Muscle of leg (tissue), 11 donors: ENCODE results near the gene BOD1L1. TPM values are rescaled to one million over a fixed set of nuclear protein-coding genes. Genes with fewer than 3 reads are reported as not detected.

ENCODE experiments used
- DNase-seq: peaks from one replicate; pipeline ENCODE4 v3.0.0; 2013
- H3K27ac ChIP-seq: one replicate; pipeline ENCODE4 v1.5.1; 2013; ENCODE audit warnings: mild to moderate bottlenecking, low read length, control low read depth
- H3K27me3 ChIP-seq: one replicate; pipeline ENCODE4 v1.6.1; 2013; ENCODE audit warnings: low read length; ENCODE audit not compliant: control insufficient read depth, insufficient read depth
- H3K36me3 ChIP-seq: one replicate; pipeline ENCODE4 v1.6.1; 2013; ENCODE audit warnings: low read length; ENCODE audit not compliant: control insufficient read depth, insufficient read depth
- H3K4me1 ChIP-seq: one replicate; pipeline ENCODE4 v1.6.1; 2013; ENCODE audit warnings: low read length; ENCODE audit not compliant: control insufficient read depth, insufficient read depth
- H3K4me3 ChIP-seq: one replicate; pipeline ENCODE4 v1.5.1; 2013; ENCODE audit warnings: low read length, control low read depth
- H3K9me3 ChIP-seq: replicated peaks from 2 replicates; pipeline ENCODE4 v1.6.1; 2013; ENCODE audit warnings: low read depth, low read length; ENCODE audit not compliant: control insufficient read depth
- WGBS: methylation state at CpG from one replicate; pipeline ENCODE4 v1.1.5; 2013; ENCODE audit warnings: missing lambda C conversion rate; ENCODE audit not compliant: insufficient coverage; 5-methylcytosine and 5-hydroxymethylcytosine counted together
- polyA plus RNA-seq, 8 donors: library from polyadenylated mRNA; unstranded; fragments of 120-200 nt; gene quantifications; one replicate each; pipeline versions ENCODE4 v1.2.1 to v1.2.3, GENCODE V29; 2013; ENCODE audit warnings: inconsistent platforms in 1 of 8, low replicate concordance in 1 of 8; ENCODE audit not compliant: insufficient read length in 8 of 8, insufficient read depth in 1 of 8
- total RNA-seq: library from RNA; stranded (reverse); fragments of 120-200 nt; gene quantifications from one replicate; pipeline ENCODE4 v1.2.4, GENCODE V29; 2013

Gene BOD1L1
- total and polyA plus RNA-seq, 9 donors: 25.5 to 39.8 (median 32.1) TPM

DNA sequence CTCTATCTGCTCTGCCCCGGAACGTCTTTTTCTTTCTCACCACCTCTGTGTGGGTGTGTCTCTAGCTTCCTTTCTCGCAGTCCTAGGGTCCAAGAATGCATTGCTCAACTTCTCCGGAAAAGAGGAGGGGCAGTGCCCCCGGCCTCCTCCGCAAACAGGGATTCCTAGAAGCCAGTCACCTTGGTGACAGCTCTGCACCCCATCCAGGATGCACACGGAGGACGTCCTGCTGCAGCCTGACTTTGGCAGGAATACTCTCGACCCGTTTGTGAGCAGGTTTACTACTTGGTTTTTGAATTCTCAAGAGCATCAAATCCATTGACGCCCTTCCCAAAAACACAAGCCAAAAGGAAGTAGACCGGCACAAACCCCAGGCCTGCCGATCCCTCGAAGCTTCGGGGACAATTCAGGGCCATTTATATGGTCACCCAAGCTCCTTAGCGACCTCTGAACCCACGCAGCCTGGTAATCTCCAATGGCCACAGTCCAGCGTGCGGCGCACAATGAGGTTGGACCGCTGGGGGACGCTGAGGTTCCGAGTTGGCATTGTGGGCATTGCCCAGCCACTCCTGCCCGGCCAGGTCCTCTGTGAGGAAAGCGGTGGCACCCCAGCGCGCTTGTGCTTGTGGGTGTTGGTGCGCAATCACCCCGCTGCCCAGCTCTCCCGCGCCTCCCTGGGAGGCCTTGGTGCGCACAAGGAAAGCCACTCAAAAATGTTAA lies 93.0 kb downstream of the BOD1L1 start:
- Histone ChIP-seq H3K36me3 (no peaks in the 10 kb centered on the region), H3K4me3 (no peak overlapping the region), H3K4me1 (peaks cover 8% of the 10 kb centered on the region), H3K9me3 (peaks cover 2% of the 10 kb centered on the region), H3K27me3 (peaks cover 96% of the 10 kb centered on the region), H3K27ac (no peak overlapping the region)
- WGBS: 2% methylated on average over 29 of the region's 32 CpGs
- no peak for DNase-seq

DNA sequence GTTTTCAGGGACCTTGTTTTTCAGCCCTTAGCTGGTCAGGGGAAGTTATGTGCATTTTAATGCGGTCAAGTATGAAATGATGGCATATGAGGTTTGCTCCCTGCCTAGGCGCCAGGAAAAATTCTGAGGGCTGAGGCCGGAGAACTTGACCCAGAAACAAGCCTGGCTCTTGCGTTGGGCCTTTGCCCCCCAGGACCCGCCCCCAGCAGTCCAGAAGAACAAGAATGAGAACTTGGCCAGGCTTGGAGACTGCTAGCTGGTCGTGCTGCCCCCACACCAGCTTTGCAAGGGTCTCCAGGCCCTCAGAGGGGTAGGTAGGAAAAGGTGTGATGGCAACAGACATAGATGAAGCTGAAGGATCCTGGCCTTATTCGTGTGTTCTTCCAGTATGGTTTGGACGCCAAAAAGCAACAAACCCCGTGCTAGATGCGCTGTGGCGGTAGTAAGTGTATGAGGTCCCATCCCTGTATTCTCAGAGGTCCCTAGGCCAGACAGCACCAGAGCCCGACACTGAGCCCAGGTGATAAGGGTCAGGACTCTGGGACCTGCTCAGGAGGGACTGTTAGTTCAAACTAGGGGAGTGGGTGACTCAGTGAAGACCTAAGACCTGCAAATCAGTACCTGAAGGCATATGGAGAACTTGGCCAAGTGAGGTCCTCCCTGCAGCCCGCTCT lies 93.7 kb downstream of the BOD1L1 start:
- Histone ChIP-seq H3K36me3 (no peaks in the 10 kb centered on the region), H3K9me3 (peaks cover 2% of the 10 kb centered on the region), H3K27ac (no peak overlapping the region), H3K4me3 (no peak overlapping the region), H3K27me3 (peaks cover 96% of the 10 kb centered on the region), H3K4me1 (peaks cover 10% of the 10 kb centered on the region)
- 8% methylated on average over 10 of the region's 13 CpGs for WGBS
- DNase-seq: no peak

DNA sequence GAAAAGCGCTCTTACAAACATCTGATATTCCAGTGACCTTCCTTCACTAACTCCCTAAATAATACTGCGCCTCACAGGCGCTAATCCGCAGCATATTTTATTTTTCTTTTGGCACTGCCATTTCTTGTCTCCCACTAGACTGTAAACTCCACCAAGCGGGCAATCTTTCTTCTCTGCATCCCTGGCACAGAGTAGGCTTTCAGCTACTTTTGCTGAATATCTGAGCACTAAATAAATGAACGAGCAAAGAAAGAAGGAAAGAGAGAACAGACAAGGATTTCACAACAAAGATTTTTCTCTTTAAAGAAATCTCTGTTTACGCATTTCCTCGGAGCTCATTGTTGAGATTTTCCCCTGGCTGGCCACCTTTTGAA lies 95.9 kb downstream of the BOD1L1 start:
- Histone ChIP-seq H3K36me3 (no peaks in the 10 kb centered on the region), H3K9me3 (no peaks in the 10 kb centered on the region), H3K4me1 (peaks cover 14% of the 10 kb centered on the region), H3K4me3 (no peak overlapping the region), H3K27me3 (peaks cover 96% of the 10 kb centered on the region), H3K27ac (no peak overlapping the region)
- no peak for DNase-seq
- 20% methylated on average over 6 of the region's 8 CpGs for WGBS

GRCh38 chr4:13530823-13531624 lies 96.5 kb downstream of the BOD1L1 start:
- Histone ChIP-seq H3K36me3 (no peaks in the 10 kb centered on the region), H3K9me3 (no peaks in the 10 kb centered on the region), H3K4me1 (peaks cover 14% of the 10 kb centered on the region), H3K27ac (no peak overlapping the region), H3K27me3 (peaks cover 96% of the 10 kb centered on the region), H3K4me3 (no peak overlapping the region)
- DNase-seq: no peak
- 5% methylated on average over 34 of the region's 35 CpGs for WGBS

DNA sequence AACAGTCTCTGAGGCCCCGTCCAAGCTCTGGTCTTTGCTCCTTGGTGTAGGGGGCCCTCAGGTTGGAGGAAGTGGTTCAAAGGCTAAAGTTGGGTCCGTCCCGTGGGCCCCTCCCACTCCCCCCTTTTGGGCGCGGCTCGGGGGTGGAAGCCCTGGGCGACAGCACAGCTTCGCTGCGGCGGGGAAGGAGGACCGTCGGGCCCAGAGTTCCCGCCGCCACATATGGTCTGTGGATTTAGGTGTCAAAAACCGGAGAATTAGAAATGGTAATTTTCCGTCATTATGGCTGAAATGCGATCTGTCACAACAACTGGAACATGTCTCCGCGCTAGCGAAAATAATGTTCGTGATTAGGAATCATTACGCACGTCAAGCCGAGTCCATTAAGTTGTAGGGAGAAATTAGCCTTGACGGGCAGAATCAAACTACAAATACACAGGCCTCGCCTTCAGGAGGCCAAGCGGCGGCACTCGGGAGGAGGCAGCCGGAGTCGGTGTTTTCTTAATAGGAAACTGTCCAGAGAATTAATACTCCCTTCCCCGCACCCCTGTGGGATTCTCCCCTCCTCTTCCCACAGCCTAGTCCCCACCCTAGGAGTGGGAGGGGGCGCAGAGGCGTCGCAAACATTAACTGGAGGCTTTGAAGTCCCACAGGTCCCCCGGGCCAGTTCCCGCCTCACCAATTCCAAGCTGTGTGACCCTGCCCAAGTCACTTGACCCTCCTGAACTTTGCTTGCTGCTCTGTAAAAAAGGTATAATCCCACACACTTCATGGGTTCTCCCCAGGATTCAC lies 98.2 kb downstream of the BOD1L1 start:
- Histone ChIP-seq H3K9me3 (peaks cover 5% of the 10 kb centered on the region), H3K4me3 (no peak overlapping the region), H3K4me1 (peaks cover 14% of the 10 kb centered on the region), H3K27me3 (peaks cover 96% of the 10 kb centered on the region), H3K36me3 (no peaks in the 10 kb centered on the region), H3K27ac (no peak overlapping the region)
- WGBS: 7% methylated on average over 14 of the region's 37 CpGs
- DNase-seq: no peak

GRCh38 chr4:13528821-13529127 lies 98.8 kb downstream of the BOD1L1 start:
- H3K9me3 ChIP-seq: peaks cover 11% of the 10 kb centered on the region
- H3K4me3 ChIP-seq: no peak overlapping the region
- H3K27me3 ChIP-seq: peaks cover 96% of the 10 kb centered on the region
- no peak for DNase-seq
- no peak overlapping the region for H3K27ac ChIP-seq
- 0% methylated on average over 2 of the region's 5 CpGs for WGBS
- no peaks in the 10 kb centered on the region for H3K36me3 ChIP-seq
- H3K4me1 ChIP-seq: peaks cover 14% of the 10 kb centered on the region

DNA sequence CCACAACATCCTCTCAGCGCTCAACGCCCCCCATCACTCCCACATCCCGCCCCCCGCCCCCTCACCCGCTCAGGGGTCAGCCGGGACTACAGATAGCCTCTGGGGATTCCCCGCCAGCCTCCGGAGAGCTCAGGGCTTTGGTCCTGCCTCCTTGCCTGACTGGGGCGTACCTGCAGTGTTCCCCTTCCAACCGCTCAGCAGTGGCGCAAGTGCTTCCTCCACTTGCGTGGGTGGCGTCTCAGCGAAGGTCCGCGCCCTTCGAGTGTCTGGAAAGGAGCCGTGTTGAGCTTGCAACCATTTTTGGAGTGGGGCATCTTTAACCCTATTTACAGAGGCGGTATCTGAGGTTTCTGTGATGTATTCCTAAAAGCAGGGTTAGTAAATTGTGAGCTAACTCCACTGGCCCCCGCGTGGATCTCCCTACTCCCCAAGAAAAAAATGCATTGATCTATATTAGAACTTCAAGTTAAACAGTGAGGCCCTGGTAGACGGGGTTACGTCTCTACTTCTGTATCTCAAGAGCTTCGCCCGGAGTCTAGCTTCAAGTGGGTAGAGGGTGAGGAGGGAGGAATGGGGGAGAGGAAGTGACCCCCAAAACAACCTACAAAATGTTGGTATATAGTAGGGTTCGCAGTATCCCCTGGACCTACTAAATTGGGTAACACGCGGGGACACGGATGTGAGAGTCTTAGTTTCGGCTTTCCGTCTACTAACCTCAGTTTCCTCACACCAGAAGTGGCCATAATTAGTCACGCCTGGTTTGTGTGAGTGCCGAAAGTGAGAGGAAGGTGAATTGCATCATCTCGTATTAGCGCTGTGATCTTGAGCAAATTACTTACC lies 99.3 kb downstream of the BOD1L1 start:
- WGBS: 0% methylated on average over 3 of the region's 35 CpGs

GRCh38 chr4:13527192-13527980 lies 100.1 kb downstream of the BOD1L1 start:
- peaks cover 96% of the 10 kb centered on the region for H3K27me3 ChIP-seq
- no peak overlapping the region for H3K4me3 ChIP-seq
- H3K4me1 ChIP-seq: peaks cover 14% of the 10 kb centered on the region
- DNase-seq: no peak
- 1% methylated on average over 36 of the region's 46 CpGs for WGBS
- H3K9me3 ChIP-seq: peaks cover 12% of the 10 kb centered on the region
- H3K27ac ChIP-seq: no peak overlapping the region
- H3K36me3 ChIP-seq: no peaks in the 10 kb centered on the region

More for the DNA sequence above, 99.3 kb downstream of the BOD1L1 start:
- Histone ChIP-seq H3K27me3 (peaks cover 96% of the 10 kb centered on the region), H3K9me3 (peaks cover 12% of the 10 kb centered on the region), H3K4me1 (peaks cover 14% of the 10 kb centered on the region), H3K36me3 (no peaks in the 10 kb centered on the region), H3K27ac (no peak overlapping the region), H3K4me3 (no peak overlapping the region)
- no peak for DNase-seq

- no CpG with 5 or more reads among the region's 3 CpGs for WGBS
- peaks cover 97% of the 10 kb centered on the region for H3K27me3 ChIP-seq
- peaks cover 12% of the 10 kb centered on the region for H3K9me3 ChIP-seq
- no peak for DNase-seq
- no peak overlapping the region for H3K27ac ChIP-seq
- peaks cover 14% of the 10 kb centered on the region for H3K4me1 ChIP-seq
- no peak overlapping the region for H3K4me3 ChIP-seq
- no peaks in the 10 kb centered on the region for H3K36me3 ChIP-seq
These were observed 100.9 kb downstream of the BOD1L1 start for GRCh38 chr4:13526658-13527057.
